Peyer's patch (tissue), 4 donors: ENCODE results near the gene ARRDC4. TPM values are rescaled to one million over a fixed set of nuclear protein-coding genes. Genes with fewer than 3 reads are reported as not detected.

Experiments used
- DNase-seq, 3 donors: peaks; one replicate each; pipeline ENCODE4 v3.0.0-alpha.2; 2017 to 2019
- H3K27ac ChIP-seq, 4 donors: fragments of 200-600 bp; sonication (generic); one replicate each; pipeline ENCODE4 v1.5.1; 2016 to 2019
- H3K27me3 ChIP-seq, 2 donors: fragments of 200-600 bp; sonication (generic); one replicate each; pipeline ENCODE4 v1.5.1; 2019
- H3K36me3 ChIP-seq, 3 donors: fragments of 200-600 bp; sonication (generic); one replicate each; pipeline ENCODE4 v1.5.1; 2016 to 2019
- H3K4me1 ChIP-seq, 4 donors: fragments of 200-600 bp; sonication (generic); one replicate each; pipeline ENCODE4 v1.5.1; 2016 to 2019
- H3K4me3 ChIP-seq, 4 donors: fragments of 200-600 bp; sonication (generic); 1 replicate in 3 of 4; 2 replicates in 1 of 4; pipeline ENCODE4 v1.5.1; 2016 to 2019; ENCODE audit warnings: mild to moderate bottlenecking in 1 of 4
- H3K9me3 ChIP-seq, 4 donors: fragments of 200-600 bp; sonication (generic); one replicate each; pipeline ENCODE4 v1.5.1; 2016 to 2019; ENCODE audit warnings: mild to moderate bottlenecking in 1 of 4
- POLR2A ChIP-seq, 2 donors: fragments of 450-650 bp; IDR thresholded peaks; one replicate each; pipeline ENCODE4 v1.5.1; 2017; ENCODE audit warnings: antibody characterized with exemption in 2 of 2, mild to moderate bottlenecking in 2 of 2, moderate library complexity in 2 of 2
- total RNA-seq, 4 donors: library from RNA; depleted of rRNA; stranded (reverse); fragments of >200 nt; gene quantifications; one replicate each; pipeline ENCODE4 v1.1.0, GENCODE V29; 2016
- TF ChIP-seq, protein P1 (sequence below), 6 experiments: fragments of 450-650 bp in 4 of 6; fragments of 200-600 bp in 2 of 6; sonication (generic) in 1 of 6; IDR thresholded peaks; one replicate each; pipeline ENCODE4 v1.5.1; 2017 to 2019; ENCODE audit warnings: antibody characterized with exemption in 6 of 6, mild to moderate bottlenecking in 3 of 6, moderate library complexity in 1 of 6

ARRDC4 gene
- total RNA-seq, 4 donors from 2014 or later, result 28.2 to 110 (median 76.9) TPM

DNA sequence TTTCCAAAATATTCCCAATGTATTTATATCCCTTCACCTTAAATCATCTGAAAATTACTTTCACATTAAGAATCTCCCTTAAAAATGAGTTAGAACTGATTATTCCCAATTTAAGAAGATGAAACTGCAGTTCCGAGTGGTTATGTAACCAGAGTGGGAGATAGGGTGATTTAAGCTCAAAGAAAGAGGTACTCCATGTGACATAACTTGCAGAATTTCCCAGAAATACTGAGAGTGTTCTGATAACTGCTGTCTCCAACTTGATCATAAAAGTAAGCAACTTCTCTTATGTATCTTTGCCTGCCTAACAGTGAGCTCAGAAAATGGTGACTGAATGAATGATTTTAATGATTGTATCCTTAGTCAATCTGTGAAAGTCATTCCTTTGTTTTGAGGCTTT is 32.3 kb downstream of the ARRDC4 start:
- H3K9me3 ChIP-seq, result no peaks in the 10 kb centered on the region
- no peak overlapping the region for H3K4me3 ChIP-seq
- no peak overlapping the region for H3K27ac ChIP-seq
- H3K4me1 ChIP-seq, result peaks cover 0 to 28% (median 6%) of the 10 kb centered on the region in 4 donors
- no peaks in the 10 kb centered on the region for H3K27me3 ChIP-seq
- no peak for TF ChIP-seq POLR2A (IDR thresholded peaks at IDR 0.05)
- TF ChIP-seq, protein P1, sequence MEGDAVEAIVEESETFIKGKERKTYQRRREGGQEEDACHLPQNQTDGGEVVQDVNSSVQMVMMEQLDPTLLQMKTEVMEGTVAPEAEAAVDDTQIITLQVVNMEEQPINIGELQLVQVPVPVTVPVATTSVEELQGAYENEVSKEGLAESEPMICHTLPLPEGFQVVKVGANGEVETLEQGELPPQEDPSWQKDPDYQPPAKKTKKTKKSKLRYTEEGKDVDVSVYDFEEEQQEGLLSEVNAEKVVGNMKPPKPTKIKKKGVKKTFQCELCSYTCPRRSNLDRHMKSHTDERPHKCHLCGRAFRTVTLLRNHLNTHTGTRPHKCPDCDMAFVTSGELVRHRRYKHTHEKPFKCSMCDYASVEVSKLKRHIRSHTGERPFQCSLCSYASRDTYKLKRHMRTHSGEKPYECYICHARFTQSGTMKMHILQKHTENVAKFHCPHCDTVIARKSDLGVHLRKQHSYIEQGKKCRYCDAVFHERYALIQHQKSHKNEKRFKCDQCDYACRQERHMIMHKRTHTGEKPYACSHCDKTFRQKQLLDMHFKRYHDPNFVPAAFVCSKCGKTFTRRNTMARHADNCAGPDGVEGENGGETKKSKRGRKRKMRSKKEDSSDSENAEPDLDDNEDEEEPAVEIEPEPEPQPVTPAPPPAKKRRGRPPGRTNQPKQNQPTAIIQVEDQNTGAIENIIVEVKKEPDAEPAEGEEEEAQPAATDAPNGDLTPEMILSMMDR (IDR thresholded peaks at IDR 0.05), result no peak
- no peaks in the 10 kb centered on the region for H3K36me3 ChIP-seq
- DNase-seq, result no peak

DNA sequence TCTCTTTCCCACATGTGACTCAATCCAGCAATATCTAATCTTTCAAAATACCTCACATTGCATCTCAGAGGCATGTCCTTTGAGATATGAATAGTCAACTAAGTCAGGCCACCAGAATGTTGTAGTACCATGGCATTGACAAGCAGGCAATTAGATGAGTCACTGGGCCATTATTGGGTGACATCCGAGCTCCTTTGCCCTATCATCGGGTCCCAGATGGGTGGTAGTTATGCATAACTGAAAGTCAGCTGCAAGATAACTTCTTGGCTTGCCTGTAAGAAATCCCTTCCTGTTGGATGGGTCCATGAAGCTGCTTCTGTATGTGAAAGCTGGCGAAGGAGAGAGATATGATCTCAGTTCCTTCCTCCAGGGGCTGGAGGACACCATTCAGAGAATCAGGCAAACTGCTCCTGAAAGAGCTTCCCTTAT is 32.8 kb downstream of the ARRDC4 start:
- Histone ChIP-seq H3K27me3 (no peaks in the 10 kb centered on the region), H3K4me3 (no peak overlapping the region), H3K4me1 (peaks cover 0 to 28% (median 6%) of the 10 kb centered on the region in 4 donors), H3K36me3 (no peaks in the 10 kb centered on the region), H3K27ac (no peak overlapping the region), H3K9me3 (no peaks in the 10 kb centered on the region)
- peak in 1 of 3 donors; percentile 63 for DNase-seq
- TF ChIP-seq, protein P1 (IDR thresholded peaks at IDR 0.05), result no peak
- TF ChIP-seq POLR2A (IDR thresholded peaks at IDR 0.05), result no peak

DNA sequence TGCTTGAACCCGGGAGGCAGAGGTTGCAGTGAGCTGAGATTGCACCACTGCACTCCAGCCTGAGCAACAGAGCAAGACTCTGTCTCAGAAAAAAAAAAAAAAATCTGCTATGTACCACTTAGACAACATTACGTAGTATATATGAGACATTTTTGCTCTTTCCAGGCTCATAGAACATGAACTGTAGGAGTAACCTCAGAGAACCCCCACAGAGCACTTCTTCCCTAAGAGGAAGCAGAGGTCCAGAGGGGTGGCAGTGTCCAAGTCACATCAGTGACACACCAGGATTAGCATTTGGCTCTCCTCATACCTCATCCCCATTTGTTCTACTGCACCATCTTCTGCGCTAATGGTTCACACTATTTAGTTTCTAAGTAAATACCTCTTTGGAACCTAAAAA is 33.7 kb downstream of the ARRDC4 start:
- Histone ChIP-seq H3K27me3 (no peaks in the 10 kb centered on the region), H3K36me3 (no peaks in the 10 kb centered on the region), H3K4me1 (peaks cover 0 to 33% (median 6%) of the 10 kb centered on the region in 4 donors), H3K4me3 (no peak overlapping the region), H3K9me3 (no peaks in the 10 kb centered on the region), H3K27ac (no peak overlapping the region)
- no peak for DNase-seq
- no peak for TF ChIP-seq POLR2A (IDR thresholded peaks at IDR 0.05)

DNA sequence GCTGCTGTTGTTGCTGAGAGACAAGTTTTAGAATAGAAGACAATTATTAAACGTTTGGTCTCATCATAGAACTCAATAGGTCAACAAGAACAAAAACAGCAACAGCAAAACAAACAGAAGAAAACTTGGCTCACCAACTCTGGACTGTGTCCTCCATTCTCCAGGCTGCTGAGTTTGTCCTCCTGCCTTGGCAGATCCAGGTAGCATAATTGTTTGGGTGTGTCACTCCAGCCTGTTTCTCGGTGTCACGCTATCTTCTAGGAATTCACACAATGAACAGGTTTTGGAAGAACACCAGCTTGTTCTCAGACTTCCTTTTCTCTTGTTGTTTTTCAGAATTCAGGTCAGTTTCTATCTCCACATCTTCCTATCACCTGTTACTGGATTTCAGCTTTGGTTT is 34.7 kb downstream of the ARRDC4 start:
- no peak for DNase-seq
- Histone ChIP-seq H3K9me3 (no peaks in the 10 kb centered on the region), H3K27ac (peak overlapping the region in 2 of 4 donors; percentile 17 to 28), H3K27me3 (no peaks in the 10 kb centered on the region), H3K4me3 (no peak overlapping the region), H3K36me3 (no peaks in the 10 kb centered on the region), H3K4me1 (peaks cover 0 to 41% (median 6%) of the 10 kb centered on the region in 4 donors)
- TF ChIP-seq, protein P1 (IDR thresholded peaks at IDR 0.05), result no peak
- TF ChIP-seq POLR2A (IDR thresholded peaks at IDR 0.05), result no peak

DNA sequence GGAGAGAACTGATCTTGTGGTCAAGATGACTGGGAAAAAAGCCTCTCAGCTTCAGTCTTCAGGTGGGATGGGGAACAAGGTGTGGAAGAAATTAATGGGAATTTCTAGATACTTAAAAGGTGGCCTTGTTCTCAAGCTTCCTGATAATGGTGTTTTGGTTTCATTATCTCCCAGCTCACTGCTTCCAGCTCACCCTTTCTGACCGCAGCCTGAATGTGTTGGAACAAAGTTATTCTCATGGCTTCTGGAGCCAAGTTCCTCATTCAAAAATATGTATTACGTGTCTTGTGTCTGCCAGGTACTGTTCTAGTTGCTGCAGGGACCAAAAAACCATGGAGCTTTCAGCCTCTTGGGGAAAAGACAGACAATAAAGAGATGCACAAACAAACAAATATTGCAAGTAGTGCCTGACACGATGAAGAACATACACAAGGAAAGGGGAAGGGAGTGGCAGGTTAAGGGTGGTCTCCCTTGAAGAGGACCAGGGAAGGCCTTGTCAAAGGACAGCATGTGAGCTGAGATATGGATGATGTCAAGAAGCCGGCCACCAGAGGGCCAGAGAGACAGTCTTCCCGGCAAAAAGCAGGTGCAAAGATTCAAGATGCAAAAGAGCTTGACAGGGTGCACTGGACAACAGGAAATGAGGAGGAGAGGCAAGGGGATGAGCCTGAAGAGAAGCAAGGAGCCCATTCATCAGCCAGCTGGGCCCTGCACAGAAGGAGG is 35.5 kb downstream of the ARRDC4 start:
- H3K4me1 ChIP-seq, result peaks cover 0 to 42% (median 6%) of the 10 kb centered on the region in 4 donors
- no peaks in the 10 kb centered on the region for H3K36me3 ChIP-seq
- no peaks in the 10 kb centered on the region for H3K9me3 ChIP-seq
- no peak overlapping the region for H3K4me3 ChIP-seq
- peak in 2 of 3 donors; percentile 57 to 64 for DNase-seq
- TF ChIP-seq POLR2A (IDR thresholded peaks at IDR 0.05), result no peak
- TF ChIP-seq, protein P1 (IDR thresholded peaks at IDR 0.05), result peak in 4 of 6 experiments; percentile 14 to 50 (median 41)
- no peaks in the 10 kb centered on the region for H3K27me3 ChIP-seq
- peak overlapping the region in 2 of 4 donors; percentile 17 to 28 for H3K27ac ChIP-seq

DNA sequence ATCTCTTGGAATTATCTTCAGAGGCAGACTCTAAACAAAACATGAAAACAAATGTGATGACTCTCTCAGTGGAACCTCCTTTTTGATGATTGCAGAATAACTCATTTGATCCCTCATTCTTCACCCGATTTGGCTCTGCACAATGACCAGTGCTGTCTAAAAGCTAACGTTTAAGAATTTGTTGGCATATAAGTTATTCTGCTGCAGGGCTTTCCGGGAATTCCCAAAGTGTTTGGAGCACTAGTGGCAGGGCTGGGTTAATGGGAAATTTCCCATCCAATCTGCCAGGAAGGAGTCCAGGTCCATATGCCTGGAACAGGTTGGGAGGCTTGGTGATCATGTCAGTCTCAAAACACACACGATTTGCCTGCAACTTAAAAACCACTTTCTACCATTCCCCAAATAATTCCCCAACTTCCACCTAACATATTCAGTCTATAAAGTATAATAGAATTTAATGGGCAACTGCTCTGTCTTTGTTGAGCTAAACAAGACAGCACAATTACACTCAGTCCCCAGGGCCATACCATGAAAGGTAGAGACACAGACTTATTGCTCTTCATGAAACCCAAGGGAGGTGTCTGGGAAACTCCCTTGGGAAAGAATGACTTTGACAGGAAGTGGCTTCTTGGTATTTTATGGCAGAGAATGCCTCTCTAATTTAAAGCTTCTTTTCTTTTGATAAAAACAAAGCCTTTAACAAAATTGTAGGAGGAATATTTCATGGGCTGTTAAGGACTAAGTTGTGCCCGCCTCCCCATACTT is 38.0 kb downstream of the ARRDC4 start:
- no peaks in the 10 kb centered on the region for H3K9me3 ChIP-seq
- peaks cover 0 to 37% (median 6%) of the 10 kb centered on the region in 4 donors for H3K4me1 ChIP-seq
- no peak for DNase-seq
- no peak overlapping the region for H3K4me3 ChIP-seq
- H3K27me3 ChIP-seq, result no peaks in the 10 kb centered on the region
- H3K27ac ChIP-seq, result no peak overlapping the region
- no peaks in the 10 kb centered on the region for H3K36me3 ChIP-seq
- TF ChIP-seq, protein P1 (IDR thresholded peaks at IDR 0.05), result no peak
- no peak for TF ChIP-seq POLR2A (IDR thresholded peaks at IDR 0.05)
